HL-60 (cell line): ENCODE results near the gene TMEM80.

Experiments used
- GABPA ChIP-seq: IDR thresholded peaks from 2 replicates; pipeline ENCODE4 v1.6.1; 2012; ENCODE audit warnings: low read depth
- POLR2AphosphoS5 ChIP-seq: IDR thresholded peaks from 2 replicates; pipeline ENCODE4 v1.6.1; 2012; ENCODE audit warnings: low read depth
- TF ChIP-seq, protein P1 (sequence below): IDR thresholded peaks from one replicate; pipeline ENCODE4 v1.5.1; 2011; ENCODE audit warnings: low read length, control low read depth, inconsistent platforms; ENCODE audit not compliant: insufficient read depth
- TF ChIP-seq, protein P2 (sequence below): IDR thresholded peaks from 2 replicates; pipeline ENCODE4 v1.6.1; 2012; ENCODE audit warnings: low read depth; ENCODE audit not compliant: insufficient replicate concordance

DNA sequence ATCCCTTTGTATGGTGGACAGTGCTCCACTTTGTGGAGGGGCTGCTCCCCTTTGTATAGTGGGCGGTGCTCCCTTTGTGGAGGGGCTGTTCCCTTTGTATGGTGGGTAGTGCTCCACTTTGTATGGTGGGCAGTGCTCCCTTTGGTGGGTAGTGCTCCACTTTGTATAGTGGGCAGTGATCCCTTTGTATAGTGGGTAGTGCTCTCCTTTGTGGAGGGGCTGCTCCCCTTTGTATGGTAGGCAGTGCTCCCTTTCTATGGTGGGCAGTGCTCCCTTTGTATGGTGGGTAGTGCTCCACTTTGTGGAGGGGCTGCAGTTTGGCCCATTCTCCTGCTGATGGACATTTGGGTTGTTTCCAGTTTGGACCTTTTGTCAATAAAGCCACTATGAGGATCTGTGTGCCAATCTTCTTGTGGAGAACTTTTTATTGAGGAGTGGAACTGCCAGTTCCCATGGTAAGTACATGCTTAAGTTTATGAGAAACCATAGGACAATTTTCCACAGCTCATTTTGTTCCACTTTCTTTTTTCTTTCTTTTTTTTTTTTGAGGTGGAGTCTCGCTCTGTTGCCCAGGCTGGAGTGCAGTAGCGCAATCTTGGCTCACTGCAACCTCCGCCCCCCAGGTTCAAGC, 47.1 kb downstream of the TMEM80 start:
- TF ChIP-seq, protein P1, sequence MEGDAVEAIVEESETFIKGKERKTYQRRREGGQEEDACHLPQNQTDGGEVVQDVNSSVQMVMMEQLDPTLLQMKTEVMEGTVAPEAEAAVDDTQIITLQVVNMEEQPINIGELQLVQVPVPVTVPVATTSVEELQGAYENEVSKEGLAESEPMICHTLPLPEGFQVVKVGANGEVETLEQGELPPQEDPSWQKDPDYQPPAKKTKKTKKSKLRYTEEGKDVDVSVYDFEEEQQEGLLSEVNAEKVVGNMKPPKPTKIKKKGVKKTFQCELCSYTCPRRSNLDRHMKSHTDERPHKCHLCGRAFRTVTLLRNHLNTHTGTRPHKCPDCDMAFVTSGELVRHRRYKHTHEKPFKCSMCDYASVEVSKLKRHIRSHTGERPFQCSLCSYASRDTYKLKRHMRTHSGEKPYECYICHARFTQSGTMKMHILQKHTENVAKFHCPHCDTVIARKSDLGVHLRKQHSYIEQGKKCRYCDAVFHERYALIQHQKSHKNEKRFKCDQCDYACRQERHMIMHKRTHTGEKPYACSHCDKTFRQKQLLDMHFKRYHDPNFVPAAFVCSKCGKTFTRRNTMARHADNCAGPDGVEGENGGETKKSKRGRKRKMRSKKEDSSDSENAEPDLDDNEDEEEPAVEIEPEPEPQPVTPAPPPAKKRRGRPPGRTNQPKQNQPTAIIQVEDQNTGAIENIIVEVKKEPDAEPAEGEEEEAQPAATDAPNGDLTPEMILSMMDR = no peak
- TF ChIP-seq, protein P2, sequence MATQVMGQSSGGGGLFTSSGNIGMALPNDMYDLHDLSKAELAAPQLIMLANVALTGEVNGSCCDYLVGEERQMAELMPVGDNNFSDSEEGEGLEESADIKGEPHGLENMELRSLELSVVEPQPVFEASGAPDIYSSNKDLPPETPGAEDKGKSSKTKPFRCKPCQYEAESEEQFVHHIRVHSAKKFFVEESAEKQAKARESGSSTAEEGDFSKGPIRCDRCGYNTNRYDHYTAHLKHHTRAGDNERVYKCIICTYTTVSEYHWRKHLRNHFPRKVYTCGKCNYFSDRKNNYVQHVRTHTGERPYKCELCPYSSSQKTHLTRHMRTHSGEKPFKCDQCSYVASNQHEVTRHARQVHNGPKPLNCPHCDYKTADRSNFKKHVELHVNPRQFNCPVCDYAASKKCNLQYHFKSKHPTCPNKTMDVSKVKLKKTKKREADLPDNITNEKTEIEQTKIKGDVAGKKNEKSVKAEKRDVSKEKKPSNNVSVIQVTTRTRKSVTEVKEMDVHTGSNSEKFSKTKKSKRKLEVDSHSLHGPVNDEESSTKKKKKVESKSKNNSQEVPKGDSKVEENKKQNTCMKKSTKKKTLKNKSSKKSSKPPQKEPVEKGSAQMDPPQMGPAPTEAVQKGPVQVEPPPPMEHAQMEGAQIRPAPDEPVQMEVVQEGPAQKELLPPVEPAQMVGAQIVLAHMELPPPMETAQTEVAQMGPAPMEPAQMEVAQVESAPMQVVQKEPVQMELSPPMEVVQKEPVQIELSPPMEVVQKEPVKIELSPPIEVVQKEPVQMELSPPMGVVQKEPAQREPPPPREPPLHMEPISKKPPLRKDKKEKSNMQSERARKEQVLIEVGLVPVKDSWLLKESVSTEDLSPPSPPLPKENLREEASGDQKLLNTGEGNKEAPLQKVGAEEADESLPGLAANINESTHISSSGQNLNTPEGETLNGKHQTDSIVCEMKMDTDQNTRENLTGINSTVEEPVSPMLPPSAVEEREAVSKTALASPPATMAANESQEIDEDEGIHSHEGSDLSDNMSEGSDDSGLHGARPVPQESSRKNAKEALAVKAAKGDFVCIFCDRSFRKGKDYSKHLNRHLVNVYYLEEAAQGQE = no peak
- TF ChIP-seq POLR2AphosphoS5 = no peak
- TF ChIP-seq GABPA = no peak
